VCaP (cell line): ENCODE measurements around the gene EML1.
A peak's percentile ranks its signal among the peaks of the same experiment; 100 is the strongest.

Experiments
- H3K27ac ChIP-seq: fragments of 450-650 bp; 2 replicates; pipeline ENCODE4 v1.5.1; 2017
- CTCF ChIP-seq: fragments of 450-650 bp; conservative IDR thresholded peaks from 2 replicates; pipeline ENCODE4 v1.5.1; 2017; ENCODE audit warnings: mild to moderate bottlenecking, moderate library complexity

Gene EML1

GRCh38 chr14:99863059-99863458, 69.8 kb downstream of the EML1 start:
- H3K27ac ChIP-seq = peak overlapping the region; percentile 16; the same call in 1 of the 2 replicates
- no peak for TF ChIP-seq CTCF

GRCh38 chr14:99865408-99865807, 72.2 kb downstream of the EML1 start:
- no peak for TF ChIP-seq CTCF

GRCh38 chr14:99870617-99871016, 77.4 kb downstream of the EML1 start:
- TF ChIP-seq CTCF = no peak

More at GRCh38 chr14:99865408-99865807, 72.2 kb downstream of the EML1 start:
- no peak overlapping the region for H3K27ac ChIP-seq

GRCh38 chr14:99871771-99872170, 78.6 kb downstream of the EML1 start:
- TF ChIP-seq CTCF = no peak
- no peak overlapping the region for H3K27ac ChIP-seq

More at GRCh38 chr14:99870617-99871016, 77.4 kb downstream of the EML1 start:
- H3K27ac ChIP-seq = no peak overlapping the region

- H3K27ac ChIP-seq = no peak overlapping the region
- no peak for TF ChIP-seq CTCF
Measured at GRCh38 chr14:99872786-99873440, 79.7 kb downstream of the EML1 start.

- no peak for TF ChIP-seq CTCF
- no peak overlapping the region for H3K27ac ChIP-seq
Measured at GRCh38 chr14:99873653-99874052, 80.4 kb downstream of the EML1 start.

GRCh38 chr14:99874306-99874705, 81.1 kb downstream of the EML1 start:
- no peak for TF ChIP-seq CTCF
- H3K27ac ChIP-seq = no peak overlapping the region
